ENCODE data around the gene PRPS1. TPM values are rescaled to one million over a fixed set of nuclear protein-coding genes. Genes with fewer than 3 reads are reported as not detected.

PRPS1 gene
- total and polyA plus RNA-seq, 4 donors = 13.3 to 32.2 (median 26.1) TPM

GRCh38 chrX:107654872-107655761 is 26.8 kb downstream of the PRPS1 start:
- WGBS = 61% methylated on average over 22 of the region's 22 CpGs
- no peaks in the 10 kb centered on the region for H3K9me3 ChIP-seq (ENCODE audit: control insufficient read depth in 4 of 4, low read length in 3 of 4)
- H3K36me3 ChIP-seq (ENCODE audit: control insufficient read depth in 4 of 4, insufficient read depth in 3 of 4, low read depth in 1 of 4, low read length in 3 of 4) = peaks cover 0 to 4% (median 0%) of the 10 kb centered on the region in 4 donors
- DNase-seq (ENCODE audit: low spot score) = peak; percentile 53
- TF ChIP-seq CTCF (IDR thresholded peaks at IDR 0.05; ENCODE audit: low read depth, low read length, missing input control) (peak; percentile 46), RAD21 (IDR thresholded peaks at IDR 0.05) (peak in 1 of 2 donors; percentile 69), REST (IDR thresholded peaks at IDR 0.05) (no peak)
- no peaks in the 10 kb centered on the region for H3K27me3 ChIP-seq (ENCODE audit: control insufficient read depth in 4 of 4, insufficient read depth in 4 of 4, low read length in 3 of 4)
- H3K9ac ChIP-seq (ENCODE audit: low read depth in 1 of 2, low read length in 2 of 2) = no peak overlapping the region
- H3K4me1 ChIP-seq (ENCODE audit: control insufficient read depth in 4 of 4, insufficient read depth in 4 of 4, low read length in 3 of 4) = no peaks in the 10 kb centered on the region
- no peak overlapping the region for H3K27ac ChIP-seq (ENCODE audit: low read depth in 1 of 2, low read length in 2 of 2)
- no peak overlapping the region for H3K4me3 ChIP-seq (ENCODE audit: low read depth in 1 of 3, low read length in 3 of 3)

GRCh38 chrX:107656978-107657377 is 28.7 kb downstream of the PRPS1 start:
- no peak for TF ChIP-seq EGR1 (IDR thresholded peaks at IDR 0.05; ENCODE audit: low read depth in 2 of 2)
- no peak for TF ChIP-seq YY1 (IDR thresholded peaks at IDR 0.05)
- 83% methylated on average over 5 of the region's 5 CpGs for WGBS
- Histone ChIP-seq H3K36me3 (ENCODE audit: control insufficient read depth in 4 of 4, insufficient read depth in 3 of 4, low read depth in 1 of 4, low read length in 3 of 4) (no peaks in the 10 kb centered on the region), H3K4me3 (ENCODE audit: low read depth in 1 of 3, low read length in 3 of 3) (no peak overlapping the region), H3K27me3 (ENCODE audit: control insufficient read depth in 4 of 4, insufficient read depth in 4 of 4, low read length in 3 of 4) (no peaks in the 10 kb centered on the region), H3K4me1 (ENCODE audit: control insufficient read depth in 4 of 4, insufficient read depth in 4 of 4, low read length in 3 of 4) (no peaks in the 10 kb centered on the region), H3K9ac (ENCODE audit: low read depth in 1 of 2, low read length in 2 of 2) (no peak overlapping the region), H3K27ac (ENCODE audit: low read depth in 1 of 2, low read length in 2 of 2) (no peak overlapping the region), H3K9me3 (ENCODE audit: control insufficient read depth in 4 of 4, low read length in 3 of 4) (no peaks in the 10 kb centered on the region)
- no peak for DNase-seq (ENCODE audit: low spot score)

GRCh38 chrX:107658660-107659059 is 30.4 kb downstream of the PRPS1 start:
- Histone ChIP-seq H3K27me3 (ENCODE audit: control insufficient read depth in 4 of 4, insufficient read depth in 4 of 4, low read length in 3 of 4) (no peaks in the 10 kb centered on the region), H3K9me3 (ENCODE audit: control insufficient read depth in 4 of 4, low read length in 3 of 4) (no peaks in the 10 kb centered on the region), H3K9ac (ENCODE audit: low read depth in 1 of 2, low read length in 2 of 2) (no peak overlapping the region), H3K27ac (ENCODE audit: low read depth in 1 of 2, low read length in 2 of 2) (no peak overlapping the region), H3K4me3 (ENCODE audit: low read depth in 1 of 3, low read length in 3 of 3) (no peak overlapping the region), H3K4me1 (ENCODE audit: control insufficient read depth in 4 of 4, insufficient read depth in 4 of 4, low read length in 3 of 4) (no peaks in the 10 kb centered on the region), H3K36me3 (ENCODE audit: control insufficient read depth in 4 of 4, insufficient read depth in 3 of 4, low read depth in 1 of 4, low read length in 3 of 4) (no peaks in the 10 kb centered on the region)
- no peak for DNase-seq (ENCODE audit: low spot score)
- WGBS = 70% methylated on average over 5 of the region's 5 CpGs
- TF ChIP-seq REST (IDR thresholded peaks at IDR 0.05) = no peak
- TF ChIP-seq RAD21 (IDR thresholded peaks at IDR 0.05) = no peak
- TF ChIP-seq FOXA2 (IDR thresholded peaks at IDR 0.05) = no peak
- no peak for TF ChIP-seq CTCF (IDR thresholded peaks at IDR 0.05; ENCODE audit: low read depth, low read length, missing input control)
- TF ChIP-seq ATF3 (IDR thresholded peaks at IDR 0.05) = no peak
- TF ChIP-seq HNF4A (conservative IDR thresholded peaks at IDR 0.05) = no peak
- no peak for TF ChIP-seq NR2F2 (IDR thresholded peaks at IDR 0.05)
- no peak for TF ChIP-seq SP1 (IDR thresholded peaks at IDR 0.05)
- no peak for TF ChIP-seq MAX (IDR thresholded peaks at IDR 0.05)
- no peak for TF ChIP-seq HNF4G (IDR thresholded peaks at IDR 0.05)
- no peak for TF ChIP-seq GABPA (IDR thresholded peaks at IDR 0.05 in 1 of 2, conservative IDR thresholded peaks at IDR 0.05 in 1 of 2)
- TF ChIP-seq RXRA (IDR thresholded peaks at IDR 0.05) = no peak

All from liver (tissue), 9 donors.